ENCODE data around the gene HIF1A. TPM values are rescaled to one million over a fixed set of nuclear protein-coding genes. Genes with fewer than 3 reads are reported as not detected.
"Not testable (repeated sequence)": the region's sequence is repeated elsewhere in the genome, so short reads cannot be mapped to it uniquely, and the experiment has no call there.

HIF1A gene
- total RNA-seq, 1 donor from 2014 or later = 47.1 TPM

GRCh38 chr14:61701946-61702345 lies 6.6 kb downstream of the HIF1A start:
- intact Hi-C loops (cut with DNase I) = no loop called here

DNA sequence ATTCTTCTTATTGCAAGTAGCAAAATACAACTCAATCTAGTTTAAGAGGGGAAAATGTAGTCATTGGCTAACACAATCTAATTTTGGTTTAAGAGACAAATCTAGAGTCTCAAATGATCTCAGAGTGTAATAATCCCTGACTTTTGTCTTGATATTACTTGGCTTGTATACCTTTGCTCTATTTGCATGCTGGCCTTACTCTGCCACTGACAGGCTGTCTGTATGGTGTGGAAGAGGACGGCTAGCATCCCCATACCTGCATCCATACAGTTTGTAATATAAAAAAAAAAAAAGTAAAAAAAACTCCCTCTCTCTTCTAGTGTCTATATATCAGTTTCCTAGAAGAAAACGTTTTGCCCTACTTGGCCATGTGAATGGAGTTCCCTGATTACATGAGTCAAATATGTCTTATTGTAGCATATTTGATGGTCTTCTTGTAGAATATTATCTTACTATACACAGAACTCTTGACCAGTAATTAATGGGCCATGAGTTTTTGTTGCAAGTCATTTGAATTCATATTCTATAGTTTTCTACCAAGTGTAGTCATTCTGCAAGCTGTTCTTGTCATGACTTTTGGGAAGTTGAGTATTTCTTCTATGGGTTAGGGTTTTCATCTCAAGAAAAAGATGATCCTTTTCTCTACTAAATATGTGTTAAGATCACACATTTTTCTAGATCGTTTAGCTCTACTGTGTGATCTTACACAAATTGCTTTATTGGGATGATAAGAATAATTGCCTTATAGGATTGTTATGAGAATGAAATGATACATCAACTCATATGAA lies 8.2 kb downstream of the HIF1A start:
- intact Hi-C loops (cut with DNase I) = no loop called here
- no peak for DNase-seq
- ATAC-seq (ENCODE audit: poor library complexity) = peak; percentile 21

More at GRCh38 chr14:61701946-61702345, 6.6 kb downstream of the HIF1A start:
- DNase-seq = no peak
- no peak for ATAC-seq (ENCODE audit: poor library complexity)

DNA sequence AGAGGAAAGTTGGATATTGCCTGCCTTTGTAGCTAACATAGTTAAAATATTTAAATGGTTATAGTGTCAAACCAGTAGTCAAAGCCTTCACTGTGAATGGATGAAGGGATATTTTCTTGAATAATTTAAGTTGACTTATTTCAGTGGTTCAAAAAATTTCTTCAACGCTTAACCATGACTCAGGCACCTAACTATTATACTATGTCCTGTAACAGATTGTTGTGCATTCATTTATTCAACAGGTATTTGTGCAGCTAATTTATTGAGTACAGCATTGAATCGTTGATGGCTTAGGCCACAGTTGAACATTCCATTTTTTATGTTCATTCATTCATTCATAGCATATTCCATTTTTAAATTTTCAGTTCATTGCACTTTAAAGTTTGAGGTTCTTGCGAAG lies 9.2 kb downstream of the HIF1A start:
- no peak for DNase-seq
- intact Hi-C loops (cut with DNase I) = no loop called here
- ATAC-seq (ENCODE audit: poor library complexity) = no peak

- ATAC-seq (ENCODE audit: poor library complexity) = no peak
- intact Hi-C loops (cut with DNase I) = no loop called here
- DNase-seq = no peak
These were observed 9.7 kb downstream of the HIF1A start for GRCh38 chr14:61705017-61705416.

GRCh38 chr14:61706096-61706690 lies 10.9 kb downstream of the HIF1A start:
- ATAC-seq (ENCODE audit: poor library complexity) = no peak
- intact Hi-C loops (cut with DNase I) = no loop called here
- no peak for DNase-seq

- intact Hi-C loops (cut with DNase I); DNase-seq; ATAC-seq (ENCODE audit: poor library complexity): not testable (repeated sequence)
These were observed 12.5 kb downstream of the HIF1A start for GRCh38 chr14:61707774-61708173.

DNA sequence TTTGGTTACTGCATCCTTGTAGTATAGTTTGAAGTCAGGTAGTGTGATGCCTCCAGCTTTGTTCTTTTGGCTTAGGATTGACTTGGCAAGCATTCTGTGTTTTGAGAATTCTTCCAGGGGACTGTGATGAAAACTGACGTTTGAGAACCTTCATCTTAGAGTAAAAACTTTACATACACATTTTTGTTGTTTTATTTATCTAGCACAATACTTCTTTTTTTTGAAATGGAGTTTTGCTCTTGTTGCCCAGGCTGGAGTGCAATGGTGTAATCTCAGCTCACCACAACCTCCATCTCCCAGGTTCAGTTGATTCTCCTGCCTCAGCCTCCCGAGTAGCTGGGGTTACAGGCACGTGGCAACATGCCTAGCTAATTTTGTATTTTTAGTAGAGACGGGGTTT lies 13.4 kb downstream of the HIF1A start:
- DNase-seq; ATAC-seq (ENCODE audit: poor library complexity); intact Hi-C loops (cut with DNase I): not testable (repeated sequence)

- intact Hi-C loops (cut with DNase I) = no loop called here
- no peak for ATAC-seq (ENCODE audit: poor library complexity)
- no peak for DNase-seq
These were observed 15.8 kb downstream of the HIF1A start for GRCh38 chr14:61710853-61711817.

GRCh38 chr14:61712137-61712536 lies 16.8 kb downstream of the HIF1A start:
- ATAC-seq (ENCODE audit: poor library complexity) (no peak), DNase-seq (no peak)
- intact Hi-C loops (cut with DNase I) = no loop called here

- ATAC-seq (ENCODE audit: poor library complexity) = no peak
- intact Hi-C loops (cut with DNase I) = no loop called here
- no peak for DNase-seq
These were observed 18.6 kb downstream of the HIF1A start for GRCh38 chr14:61713724-61714437.

- intact Hi-C loops (cut with DNase I) = no loop called here
- DNase-seq = no peak
- no peak for ATAC-seq (ENCODE audit: poor library complexity)
These were observed 21.6 kb downstream of the HIF1A start for GRCh38 chr14:61716956-61717355.

DNA sequence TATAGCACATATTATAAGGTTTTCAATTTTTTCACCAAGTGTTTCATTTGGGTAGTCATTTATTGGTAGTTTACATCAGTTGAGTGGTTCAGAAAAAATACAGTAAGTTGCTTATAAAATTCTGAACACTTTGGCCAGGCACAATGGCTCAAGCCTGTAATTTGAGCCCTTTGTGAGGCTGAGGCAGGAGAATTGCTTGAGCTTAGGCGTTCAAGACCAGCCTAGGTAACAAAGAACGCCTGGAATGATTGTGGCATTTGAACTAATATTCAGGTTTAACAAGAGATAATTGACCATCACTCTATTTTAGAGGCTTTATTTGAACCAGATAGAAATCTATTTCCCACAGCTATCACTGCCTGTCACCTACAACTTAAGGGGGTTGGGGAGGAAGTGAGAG lies 22.7 kb downstream of the HIF1A start:
- intact Hi-C loops (cut with DNase I) = no loop called here
- no peak for ATAC-seq (ENCODE audit: poor library complexity)

GRCh38 chr14:61719344-61720293 lies 24.3 kb downstream of the HIF1A start:
- ATAC-seq (ENCODE audit: poor library complexity) (no peak), DNase-seq (no peak)
- intact Hi-C loops (cut with DNase I) = loop anchor here (10.0 kb wide), 1 partner anchor 255 kb away; no protein-coding TSS in a partner anchor

More for the DNA sequence above, 22.7 kb downstream of the HIF1A start:
- no peak for DNase-seq

GRCh38 chr14:61720294-61720661 lies 25.0 kb downstream of the HIF1A start:
- DNase-seq = no peak
- intact Hi-C loops (cut with DNase I) = loop anchor here (10.0 kb wide), 1 partner anchor 255 kb away; no protein-coding TSS in a partner anchor
- ATAC-seq (ENCODE audit: poor library complexity) = no peak

DNA sequence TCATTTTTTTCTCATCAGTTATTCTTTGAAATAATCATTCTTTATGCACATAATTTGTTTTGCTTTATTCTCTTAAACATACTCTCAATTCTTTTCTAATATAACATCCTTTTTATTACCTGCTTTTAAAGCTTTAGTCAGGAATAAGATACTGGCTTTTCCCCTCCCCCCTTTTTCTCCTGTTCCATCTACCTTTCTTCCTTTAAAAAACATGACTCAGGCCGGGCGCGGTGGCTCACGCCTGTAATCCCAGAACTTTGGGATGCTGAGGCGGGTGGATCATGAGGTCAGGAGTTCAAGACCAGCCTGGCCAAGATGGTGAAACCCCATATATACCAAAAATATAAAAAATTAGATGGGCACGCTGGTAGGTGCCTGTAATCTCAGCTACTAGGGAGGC lies 25.4 kb downstream of the HIF1A start:
- intact Hi-C loops (cut with DNase I) = loop anchor here (10.0 kb wide), 1 partner anchor 256 kb away; no protein-coding TSS in a partner anchor
- ATAC-seq (ENCODE audit: poor library complexity) = no peak
- no peak for DNase-seq

GRCh38 chr14:61724133-61724532 lies 28.8 kb downstream of the HIF1A start:
- intact Hi-C loops (cut with DNase I) = loop anchor here (10.0 kb wide), 1 partner anchor 259 kb away; no protein-coding TSS in a partner anchor
- ATAC-seq (ENCODE audit: poor library complexity) = no peak
- DNase-seq = no peak

All from Right ventricle myocardium superior (tissue), 1 donor.